Activated CD8-positive, alpha-beta memory T cell treated with anti-CD3 and anti-CD28 coated beads for 24 hours (primary cell): ENCODE data around the gene MYO1F.
A peak's percentile ranks its signal among the peaks of the same experiment; 100 is the strongest.
"Not testable (repeated sequence)": the region's sequence is repeated elsewhere in the genome, so short reads cannot be mapped to it uniquely, and the experiment has no call there.

Experiments used
- DNase-seq: peaks from one replicate; pipeline ENCODE4 v3.0.0-alpha.2; 2020

The MYO1F gene

DNA sequence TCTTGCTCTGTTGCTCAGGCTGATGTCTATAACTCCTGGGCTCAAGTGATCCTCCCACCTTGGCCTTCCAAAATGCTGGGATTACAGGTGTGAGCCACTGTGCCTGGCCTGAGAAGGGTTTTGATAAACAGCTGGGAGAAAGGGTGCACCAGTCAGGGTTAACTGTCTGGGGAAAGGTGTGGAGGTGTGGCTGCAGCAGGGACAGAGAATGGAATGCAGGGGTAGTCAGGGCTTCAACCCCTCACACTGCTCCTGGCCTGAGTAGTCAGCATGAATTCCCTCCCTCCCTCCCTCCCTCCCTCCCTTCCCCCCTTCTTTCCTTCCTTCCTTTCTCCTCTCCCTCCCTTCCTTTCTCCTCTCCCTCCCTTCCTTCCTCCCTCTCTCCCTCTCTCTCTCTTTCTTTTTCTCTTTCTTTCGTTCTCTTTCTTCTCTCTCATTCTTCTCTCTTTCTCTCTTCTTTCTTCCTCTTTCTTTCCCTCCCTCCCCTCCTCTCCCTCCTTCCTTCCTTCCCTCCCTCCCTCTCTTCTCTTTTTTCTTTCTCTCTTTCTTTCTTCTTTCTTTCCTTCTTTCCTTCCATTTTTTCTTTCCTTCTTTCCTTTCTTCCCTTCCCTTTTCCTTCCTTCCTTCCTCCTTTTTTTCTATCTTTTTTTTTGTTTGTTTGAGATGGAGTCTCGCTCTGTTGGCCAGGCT is 16.0 kb downstream of the MYO1F start:
- DNase-seq: no peak

DNA sequence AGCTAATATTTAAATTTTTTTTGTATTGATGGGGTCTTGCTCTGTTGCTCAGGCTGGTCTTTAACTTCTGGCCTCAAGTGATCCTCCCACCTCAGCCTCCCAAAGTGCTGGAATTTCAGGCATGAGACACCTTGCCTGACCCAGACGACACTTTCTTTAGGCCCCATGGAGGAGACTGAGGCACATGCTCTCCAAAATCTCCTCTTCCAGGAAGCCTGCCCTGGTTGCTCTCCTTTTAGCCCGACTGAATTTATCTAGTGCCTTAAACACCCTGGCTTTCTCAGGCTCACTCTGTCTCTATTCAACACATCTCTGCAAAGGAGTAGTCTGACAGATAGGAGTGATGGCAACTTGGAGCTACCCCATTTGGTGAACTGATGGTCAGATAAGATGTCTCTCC is 18.9 kb downstream of the MYO1F start:
- DNase-seq: no peak

DNA sequence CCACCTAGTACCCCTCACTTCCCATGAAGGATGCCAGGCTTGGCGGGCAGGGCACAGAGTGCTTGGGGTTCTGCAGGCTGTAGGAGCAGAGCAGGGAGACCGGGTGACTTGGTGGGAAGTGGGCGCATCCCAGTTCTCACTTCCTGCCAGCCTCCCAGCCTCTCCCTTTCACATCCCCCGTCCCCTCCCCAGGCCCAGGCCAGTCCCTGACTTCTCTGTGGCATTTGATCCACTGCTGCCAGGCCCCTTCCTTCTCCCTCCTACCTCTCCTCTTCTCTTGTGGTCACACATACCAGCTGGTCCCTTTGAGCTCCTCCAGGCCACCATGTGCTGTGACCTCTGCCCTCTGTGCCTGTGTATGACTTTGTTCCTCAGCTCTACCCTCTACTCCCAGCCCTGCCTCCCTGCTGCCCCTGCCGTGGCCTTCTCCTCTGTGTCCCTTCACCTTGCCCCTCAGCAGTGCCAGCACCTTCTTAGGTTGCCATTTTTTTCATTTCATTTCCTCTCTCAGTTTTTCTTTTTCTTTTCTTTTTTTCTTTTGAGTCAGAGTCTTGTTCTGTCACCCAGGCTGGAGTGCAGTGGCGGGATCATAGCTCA is 19.5 kb downstream of the MYO1F start:
- no peak for DNase-seq

DNA sequence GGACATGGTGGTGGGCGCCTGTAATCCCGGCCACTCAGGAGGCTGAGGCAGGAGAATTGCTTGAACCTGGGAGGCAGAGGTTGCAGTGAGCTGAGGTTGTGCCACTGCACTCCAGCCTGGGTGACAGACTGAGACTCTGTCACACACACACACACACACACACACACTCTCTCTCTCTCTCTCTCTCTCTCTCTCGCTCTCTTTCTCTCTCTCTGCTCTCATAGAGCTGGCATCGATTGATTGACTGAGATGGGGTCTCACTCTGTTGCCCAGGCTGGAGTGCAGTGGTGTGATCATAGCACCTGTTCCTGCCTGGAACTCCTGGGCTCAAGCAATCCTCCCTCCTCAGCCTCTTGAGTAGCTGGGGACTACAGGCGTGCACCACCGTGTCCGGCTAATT is 23.5 kb downstream of the MYO1F start:
- DNase-seq: not testable (repeated sequence)

DNA sequence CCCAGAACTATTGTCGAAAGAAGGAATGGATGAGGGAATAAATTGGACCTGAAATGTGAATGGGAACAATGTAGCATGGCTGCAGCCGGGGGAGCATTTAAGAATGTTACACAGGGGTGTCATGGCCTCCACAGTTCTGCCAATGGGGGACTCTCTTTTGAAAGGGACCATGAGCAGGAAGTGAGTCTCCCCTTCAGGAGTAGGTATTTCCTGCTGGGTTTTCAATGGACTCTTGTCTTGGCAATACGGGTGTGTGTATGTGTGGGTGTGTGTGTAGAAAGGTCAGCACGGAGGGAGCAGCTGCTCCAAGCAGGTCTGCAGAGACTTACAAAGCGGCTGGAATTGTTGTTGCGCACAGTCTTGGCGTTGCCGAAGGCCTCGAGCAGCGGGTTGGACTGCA is 24.4 kb downstream of the MYO1F start:
- DNase-seq: no peak

DNA sequence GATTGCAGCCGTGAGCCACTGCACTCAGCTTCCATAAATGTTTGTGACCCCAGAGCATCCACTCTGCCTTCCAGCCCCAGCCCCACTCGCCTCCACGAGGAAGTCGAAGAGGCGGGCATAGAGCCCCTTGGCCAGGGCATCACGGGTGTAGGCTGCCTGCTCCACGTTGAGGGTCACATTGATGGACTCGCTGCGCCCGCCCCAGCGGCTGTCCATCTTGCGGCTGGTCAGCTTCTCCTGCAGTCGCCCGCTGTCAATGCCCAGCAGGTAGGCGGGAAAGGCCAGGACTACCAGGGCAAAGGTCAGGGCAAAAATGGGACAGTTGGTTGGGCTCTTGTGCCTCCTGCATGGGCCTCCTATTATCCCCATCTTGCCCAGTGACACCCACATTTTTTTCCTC is 27.2 kb downstream of the MYO1F start:
- no peak for DNase-seq

DNA sequence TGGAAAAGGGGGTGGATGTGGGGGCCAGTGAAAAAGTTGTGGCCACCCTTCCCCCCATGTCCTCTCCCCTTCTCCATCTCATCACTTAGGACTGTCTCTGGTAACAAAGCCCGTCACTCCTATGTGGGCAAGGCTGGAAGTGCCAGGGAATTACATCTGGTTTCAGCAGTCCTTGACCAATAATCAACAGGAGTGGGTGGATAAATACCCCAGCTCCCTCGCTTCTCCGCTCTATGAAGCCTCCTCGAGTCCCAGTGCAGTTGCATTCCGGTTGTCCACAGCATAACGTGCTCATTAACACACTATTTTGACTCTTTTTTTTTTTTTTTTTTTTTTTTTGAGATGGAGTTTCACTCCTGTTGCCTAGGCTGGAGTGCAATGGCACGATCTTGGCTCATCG is 31.5 kb downstream of the MYO1F start:
- DNase-seq: no peak

DNA sequence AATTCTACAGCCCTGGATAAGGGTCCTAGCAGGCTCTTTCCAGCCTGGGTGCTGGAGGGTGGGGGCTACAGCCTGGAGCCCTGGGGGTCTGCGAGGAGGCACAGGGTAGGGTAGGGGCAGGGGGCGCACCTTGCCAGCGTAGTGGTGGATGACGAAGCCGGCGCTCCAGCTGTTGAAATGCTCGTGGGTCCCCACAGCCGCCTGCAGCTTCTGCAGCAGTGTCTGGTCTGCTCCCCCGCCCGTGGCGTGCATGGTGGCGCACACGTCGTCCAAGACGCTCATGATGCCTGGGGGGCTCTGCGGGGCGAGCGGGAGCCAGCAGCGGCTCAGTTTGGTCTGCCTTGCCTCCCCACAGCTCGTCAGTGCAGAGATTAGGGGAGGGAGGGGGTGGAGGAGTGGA is 33.1 kb downstream of the MYO1F start:
- DNase-seq: no peak

DNA sequence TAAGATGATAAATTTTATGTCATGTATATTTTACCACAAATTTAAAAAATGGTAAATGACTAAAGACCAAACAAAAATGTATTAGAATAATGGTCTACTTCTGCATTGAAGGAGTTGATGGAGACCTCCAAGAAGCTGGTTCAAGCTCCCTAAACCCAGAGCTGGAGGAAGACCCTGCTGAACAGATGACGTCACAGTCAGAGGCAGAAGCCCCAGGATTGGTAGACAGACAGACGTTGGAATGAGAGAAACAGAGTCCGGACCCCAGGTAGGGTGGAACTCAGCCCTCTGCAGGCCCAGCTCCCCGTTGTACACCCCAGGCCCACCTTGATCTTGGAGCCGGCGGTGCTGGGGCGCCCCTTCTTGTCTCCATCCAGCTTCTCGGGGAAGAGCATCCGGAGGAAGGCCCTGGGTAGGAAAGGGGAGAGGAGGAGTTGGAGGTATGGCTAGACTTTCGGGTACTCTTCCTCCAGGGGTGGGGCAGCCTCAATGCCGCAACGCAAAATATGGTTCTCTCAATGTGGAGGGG is 37.6 kb downstream of the MYO1F start:
- DNase-seq: no peak

DNA sequence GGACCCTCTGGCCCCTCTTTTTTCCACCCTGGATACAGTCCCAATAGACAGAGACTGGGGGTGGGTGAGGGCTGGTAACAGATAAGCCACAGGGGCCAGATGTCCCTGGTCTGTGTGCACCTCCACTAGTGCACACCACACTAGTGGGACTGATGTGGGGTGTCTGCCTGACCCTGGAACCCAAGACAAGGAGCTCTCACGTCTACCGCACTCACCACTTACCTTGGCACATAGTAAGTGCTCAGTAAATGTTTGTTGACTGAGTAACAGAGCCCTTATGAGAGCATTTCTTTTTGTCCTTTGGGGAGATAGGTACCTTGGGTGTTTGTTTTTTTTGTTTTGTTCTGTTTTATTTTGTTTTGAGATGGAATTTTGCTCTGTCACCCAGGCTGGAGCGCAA is 40.1 kb downstream of the MYO1F start:
- DNase-seq: no peak

DNA sequence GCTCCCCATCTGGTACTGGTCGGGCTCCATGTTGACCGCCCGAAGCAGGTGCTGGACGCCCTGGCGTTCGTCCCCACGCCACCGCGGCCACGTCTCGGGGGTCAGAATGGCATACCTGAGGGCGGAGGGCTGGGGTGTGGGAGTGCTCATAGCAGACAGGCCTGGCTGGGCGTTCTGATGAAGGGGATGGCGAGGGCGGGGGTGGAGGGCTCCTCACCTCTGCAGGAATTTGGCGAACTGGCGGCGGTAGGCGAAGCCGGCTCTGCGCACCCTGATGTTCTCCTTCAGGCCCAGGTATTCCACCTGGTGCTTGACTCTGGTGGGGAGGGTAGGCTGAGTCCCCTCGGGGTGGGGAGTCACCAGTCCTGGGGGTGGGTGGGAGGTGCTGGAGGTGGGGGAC is 41.0 kb downstream of the MYO1F start:
- no peak for DNase-seq

DNA sequence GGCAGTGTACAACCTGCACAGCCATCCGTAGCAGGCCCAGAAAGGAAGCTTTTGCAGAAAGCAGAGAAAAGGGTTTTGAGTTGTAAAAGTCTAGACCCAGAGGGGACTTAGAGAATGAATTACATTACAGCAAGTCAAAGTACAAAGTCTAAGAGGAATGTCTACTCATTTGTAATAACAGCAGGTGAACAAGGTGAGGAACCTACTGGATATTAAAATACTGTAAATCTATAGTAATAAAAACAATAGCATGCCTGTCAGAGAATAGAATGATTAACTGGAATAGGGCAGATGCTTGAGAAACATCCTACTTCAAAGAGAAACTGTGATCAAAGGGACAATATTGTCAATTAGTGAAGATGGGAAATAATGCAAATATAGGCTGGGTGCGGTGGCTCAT is 45.0 kb downstream of the MYO1F start:
- DNase-seq: no peak

DNA sequence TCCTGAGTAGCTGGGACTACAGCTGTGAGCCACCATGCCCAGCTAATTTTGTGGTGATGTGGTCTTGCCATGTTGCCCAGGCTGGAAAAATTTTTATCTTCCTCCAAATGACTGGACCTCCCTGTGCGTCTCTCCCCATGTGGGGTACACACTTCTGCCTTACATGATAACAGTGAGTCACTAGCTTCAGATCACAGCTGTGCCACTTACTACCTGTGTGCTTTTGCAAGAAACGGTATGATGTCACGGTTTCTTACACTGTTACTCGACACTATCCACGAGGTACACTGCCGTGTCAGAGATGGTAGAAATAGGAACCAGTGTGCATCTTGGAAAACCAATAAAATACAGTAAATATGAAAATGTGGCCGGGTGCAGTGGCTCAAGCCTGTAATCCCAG is 45.8 kb downstream of the MYO1F start:
- no peak for DNase-seq

DNA sequence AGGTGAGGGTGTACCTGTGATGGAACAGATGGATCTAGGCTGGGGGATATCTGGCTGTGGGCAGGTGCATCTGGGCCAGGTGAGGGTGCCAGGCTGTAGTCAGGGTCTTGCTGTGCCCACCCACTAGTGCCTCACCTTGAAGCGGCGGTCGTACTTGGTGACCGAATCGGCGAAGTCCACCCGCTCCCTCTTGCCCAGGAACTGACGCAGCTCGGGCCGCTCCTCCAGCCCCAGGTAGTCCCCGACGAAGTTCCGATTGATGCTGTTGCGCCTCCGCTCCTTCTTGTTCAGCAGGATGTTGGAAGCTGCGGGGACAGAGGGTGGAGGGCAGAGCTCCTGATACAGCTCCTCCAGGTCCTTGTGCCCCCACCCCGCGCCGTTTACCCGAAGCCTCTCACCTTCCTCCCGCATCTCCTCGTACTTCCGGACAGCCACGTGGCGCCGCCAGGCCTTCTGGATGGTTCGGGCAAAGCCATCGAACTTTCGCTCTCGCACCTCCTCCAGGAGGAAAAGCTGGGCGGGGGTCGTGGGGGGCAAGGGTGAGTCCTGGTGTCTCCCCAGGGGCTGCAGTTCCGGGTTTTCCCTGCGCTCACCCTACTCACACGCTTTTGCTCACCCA is 47.1 kb downstream of the MYO1F start:
- no peak for DNase-seq

DNA sequence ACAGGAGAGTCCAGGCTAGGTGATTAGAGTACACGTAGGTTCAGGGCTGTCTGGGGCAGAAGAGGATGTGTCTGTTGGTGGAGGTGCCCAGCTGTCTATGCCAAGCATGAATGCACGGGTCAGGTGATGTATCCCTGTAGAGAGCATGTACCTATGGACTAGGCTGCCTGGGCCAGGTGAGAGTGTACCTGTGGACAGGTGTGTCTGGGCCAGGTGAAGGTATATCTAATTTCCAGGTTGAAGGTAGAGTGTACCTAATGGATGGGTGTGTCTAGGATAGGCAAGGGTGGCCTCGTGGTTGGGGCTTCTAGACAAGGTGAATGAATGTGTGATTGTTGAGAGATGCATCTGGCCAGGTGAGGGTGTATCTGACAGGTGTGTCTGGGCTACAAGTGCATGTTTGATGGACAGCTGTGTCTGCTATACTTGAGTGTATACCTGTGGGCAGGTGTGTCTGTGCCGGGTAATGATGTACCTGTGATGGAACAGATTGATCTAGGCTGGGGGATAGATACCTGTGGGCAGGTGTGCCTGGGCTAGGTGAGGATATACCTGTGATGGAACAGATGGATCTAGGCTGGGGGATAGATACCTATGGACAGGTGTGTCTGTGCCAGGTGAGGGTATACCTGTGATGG is 47.8 kb downstream of the MYO1F start:
- DNase-seq: no peak

DNA sequence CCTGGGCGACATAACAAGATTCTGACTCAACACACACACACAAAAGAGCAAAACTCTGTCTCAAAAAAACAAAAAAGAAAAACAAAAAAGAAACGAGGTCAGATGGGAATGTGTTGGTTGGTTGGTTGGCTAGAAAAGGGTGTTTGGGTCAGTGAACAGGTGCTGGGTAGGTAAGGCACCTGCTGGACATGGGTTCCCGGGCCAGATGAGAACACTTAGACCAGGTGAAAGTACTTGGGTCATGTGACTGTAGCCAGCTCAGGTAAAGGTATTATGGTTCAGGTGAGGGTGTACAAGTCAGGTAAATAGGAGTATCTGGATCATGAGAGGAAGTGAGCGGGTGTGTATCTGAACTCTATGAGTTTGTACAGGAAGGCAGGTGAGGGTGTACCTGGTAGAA is 48.7 kb downstream of the MYO1F start:
- no peak for DNase-seq

DNA sequence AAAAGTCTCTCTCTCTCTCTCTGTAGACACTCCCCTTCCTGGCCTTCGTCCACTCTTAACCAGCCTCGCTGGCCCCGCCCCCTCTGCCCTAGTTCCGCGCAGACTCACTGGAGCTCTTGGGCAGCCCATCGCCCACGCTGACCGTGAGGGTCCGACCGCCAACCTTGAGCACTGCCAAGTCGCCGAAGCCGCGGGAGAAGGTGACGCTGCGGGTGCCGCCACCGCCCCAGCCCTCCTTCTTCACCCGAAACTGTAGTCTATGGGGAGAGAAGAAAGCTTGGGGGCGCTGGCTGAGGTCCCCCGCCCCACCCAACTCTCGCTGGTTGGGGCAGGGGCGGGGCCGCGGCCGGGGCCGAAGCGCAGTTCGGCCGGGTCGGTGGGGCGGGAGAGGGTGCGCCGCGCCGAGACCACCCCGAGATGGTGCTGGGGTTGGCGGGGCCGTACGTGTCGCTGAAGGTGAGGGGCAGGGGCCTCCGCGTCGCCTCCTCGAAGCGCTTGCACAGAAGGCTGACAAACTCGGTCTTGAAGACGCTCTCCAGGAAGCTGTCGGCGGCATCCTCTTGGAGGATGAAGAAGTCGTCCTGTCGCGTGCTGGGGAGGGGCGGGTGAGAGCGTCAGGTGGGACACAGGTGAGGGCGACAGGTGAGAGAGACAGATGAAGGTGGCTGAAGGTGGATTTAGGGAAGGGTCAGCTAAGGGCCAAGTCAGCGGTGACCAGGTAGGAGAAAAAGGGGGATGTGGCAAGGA is 50.7 kb downstream of the MYO1F start:
- DNase-seq: no peak

DNA sequence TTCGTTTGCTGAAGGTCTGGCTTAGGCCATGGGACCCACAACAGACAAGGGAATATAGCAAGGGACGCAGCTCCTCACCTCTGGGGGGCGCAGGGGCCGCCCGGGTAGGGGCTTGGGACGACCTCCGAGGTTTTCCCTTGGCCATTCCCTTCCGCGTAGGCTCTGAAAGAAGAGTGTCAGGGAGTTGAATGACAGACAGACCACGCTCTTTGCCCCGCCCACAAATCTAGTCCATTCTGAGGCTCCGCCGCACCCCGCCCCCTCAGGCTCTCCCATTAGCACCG is 51.9 kb downstream of the MYO1F start:
- no peak for DNase-seq

DNA sequence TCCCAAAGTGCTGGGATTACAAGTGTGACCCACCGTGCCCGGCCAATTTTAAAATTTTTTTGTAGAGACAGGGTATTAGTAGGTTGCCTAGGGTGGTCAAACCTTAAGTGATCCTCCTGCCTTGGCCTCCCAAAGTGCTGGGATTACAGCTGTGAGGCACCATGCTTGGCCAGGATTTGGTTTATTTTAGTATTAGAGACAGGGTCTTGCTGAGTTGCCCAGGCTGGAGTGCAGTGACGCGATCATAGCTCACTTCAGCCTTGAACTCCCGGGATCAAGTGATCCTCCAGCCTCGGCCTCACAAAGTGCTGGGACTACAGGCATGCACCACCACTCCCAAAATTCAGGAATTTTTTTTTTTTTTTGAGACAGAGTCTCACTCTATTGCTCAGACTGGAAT is 57.9 kb downstream of the MYO1F start:
- no peak for DNase-seq

DNA sequence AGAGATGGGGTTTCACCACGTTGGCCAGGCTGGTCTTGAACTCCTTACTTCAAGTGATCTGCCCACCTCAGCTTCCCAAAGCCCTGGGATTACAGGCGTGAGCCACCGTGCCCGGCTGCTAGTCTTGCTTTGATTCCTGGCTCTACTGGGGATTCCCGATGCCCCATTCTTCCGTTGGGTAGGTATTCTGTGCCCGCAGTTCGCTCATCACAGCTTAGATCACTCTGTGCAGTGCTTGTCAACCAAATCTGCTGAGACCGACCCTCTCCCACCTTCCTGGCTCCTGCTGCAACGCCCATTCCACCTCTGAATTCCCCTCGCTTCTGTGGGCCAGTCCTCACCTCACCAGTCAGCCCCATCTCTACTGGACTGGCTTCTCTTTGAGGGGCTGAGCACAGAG is 58.7 kb downstream of the MYO1F start:
- DNase-seq: no peak

DNA sequence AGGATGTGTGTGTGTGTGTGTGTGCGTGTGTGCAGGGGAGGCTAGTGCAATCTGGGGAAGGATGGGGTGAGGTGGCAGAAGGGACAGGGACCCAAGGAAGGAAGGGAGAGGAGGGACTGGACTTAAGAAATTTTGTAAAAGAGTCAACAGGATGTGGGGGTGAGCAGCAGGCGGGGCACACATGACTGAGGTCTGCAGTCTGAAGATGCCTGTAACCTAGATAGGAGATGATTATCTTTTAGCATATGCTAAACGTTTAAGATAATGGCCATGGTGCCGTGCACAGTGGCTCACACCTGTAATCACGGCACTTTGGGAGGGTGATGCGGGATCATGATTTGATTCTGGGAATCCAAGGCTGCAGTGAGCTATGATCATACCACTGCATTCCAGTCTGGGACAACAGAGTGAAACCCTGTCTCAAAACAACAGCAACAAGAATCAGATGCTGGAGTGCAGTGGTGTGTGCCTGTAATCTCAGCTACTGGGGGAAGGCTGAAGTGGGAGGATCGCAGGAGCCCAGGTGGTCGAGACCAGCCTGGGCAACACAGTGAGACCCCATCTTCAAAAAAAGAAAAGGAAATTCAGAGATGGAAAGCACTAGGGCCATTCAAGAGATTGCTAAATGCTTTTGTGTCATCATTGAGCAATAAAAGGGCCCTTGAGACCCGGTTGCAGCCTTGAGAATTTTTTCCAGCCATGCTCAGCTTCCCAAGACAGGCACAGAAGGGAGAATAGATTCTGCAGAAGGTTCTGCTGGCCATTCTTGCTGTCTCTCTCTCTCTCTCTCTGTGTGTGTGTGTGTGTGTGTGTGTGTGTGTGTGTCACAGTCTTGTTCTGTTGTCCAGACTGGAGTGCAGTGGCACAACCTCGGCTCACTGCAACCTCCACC is 59.4 kb downstream of the MYO1F start:
- no peak for DNase-seq

DNA sequence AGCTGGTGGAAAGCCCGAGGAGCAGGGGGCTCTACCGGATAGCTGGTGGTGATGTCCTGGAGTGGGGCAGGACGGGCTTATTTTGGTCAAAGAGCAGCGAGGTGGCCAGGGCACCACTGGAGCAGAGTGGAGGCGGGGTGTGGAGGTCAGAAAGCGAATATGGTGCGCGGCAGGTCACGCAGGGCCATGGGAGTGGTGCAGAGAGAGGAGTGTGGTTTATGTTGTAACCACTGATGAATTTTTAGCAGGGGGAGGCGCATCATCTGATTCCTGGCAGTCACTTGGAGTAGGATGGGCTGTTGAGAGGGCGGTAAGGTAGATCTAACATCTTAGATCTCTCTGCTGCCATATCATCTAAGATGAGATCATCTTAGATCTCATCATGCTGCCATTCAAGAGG is 61.9 kb downstream of the MYO1F start:
- peak; percentile 78 for DNase-seq
